WERI-Rb-1 (cell line): ENCODE measurements around the gene IGF2BP3.
A peak's percentile ranks its signal among the peaks of the same experiment; 100 is the strongest.
"Not testable (repeated sequence)": the region's sequence is repeated elsewhere in the genome, so short reads cannot be mapped to it uniquely, and the experiment has no call there.

Source experiments
- DNase-seq: peaks from one replicate; pipeline ENCODE4 v3.0.0-alpha.2; 2020
- H3K27ac ChIP-seq: fragments of 250-450 bp; sonication (Bioruptor Pico); 2 replicates; pipeline ENCODE4 v1.5.1; 2020; ENCODE audit warnings: mild to moderate bottlenecking, moderate library complexity
- H3K27me3 ChIP-seq: fragments of 250-450 bp; sonication (Bioruptor Pico); 2 replicates; pipeline ENCODE4 v1.5.1; 2021; ENCODE audit warnings: mild to moderate bottlenecking, low read depth, moderate library complexity; ENCODE audit not compliant: insufficient read depth, severe bottlenecking
- H3K36me3 ChIP-seq: fragments of 250-450 bp; sonication (Bioruptor Pico); 2 replicates; pipeline ENCODE4 v1.5.1; 2020; ENCODE audit warnings: mild to moderate bottlenecking, moderate library complexity
- H3K4me3 ChIP-seq: 2 replicates; pipeline ENCODE4 v1.5.1; 2011; ENCODE audit warnings: low read depth, mild to moderate bottlenecking, control low read depth, low read length
- H3K9me3 ChIP-seq: fragments of 250-450 bp; sonication (Bioruptor Pico); 2 replicates; pipeline ENCODE4 v1.5.1; 2021; ENCODE audit warnings: mild to moderate bottlenecking, moderate library complexity; ENCODE audit not compliant: severe bottlenecking
- TF ChIP-seq, protein P1 (sequence below): IDR thresholded peaks from 2 replicates; pipeline ENCODE4 v1.5.1; 2011; ENCODE audit warnings: low read depth, mild to moderate bottlenecking, control low read depth, inconsistent platforms, low read length

Gene IGF2BP3

DNA sequence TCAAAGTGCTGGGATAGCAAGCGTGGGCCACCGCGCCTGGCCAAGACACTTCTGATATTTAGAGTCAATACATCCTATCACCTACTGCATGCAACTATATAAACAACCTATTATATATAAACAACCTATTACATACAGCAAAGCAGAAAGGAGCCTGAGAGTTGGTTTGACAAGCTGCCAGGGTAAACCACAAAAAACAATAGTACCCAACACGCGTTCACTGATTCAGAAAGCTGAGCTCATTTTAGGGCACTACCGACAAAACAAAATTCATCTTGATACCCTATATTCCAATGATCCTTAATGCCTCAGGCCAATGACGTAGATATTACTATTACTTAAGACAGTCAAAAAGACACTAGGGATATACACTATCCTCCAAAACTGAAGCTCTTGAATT lies 154.9 kb downstream of the IGF2BP3 start:
- Histone ChIP-seq H3K36me3 (peaks cover 61% of the 10 kb centered on the region), H3K27ac (no peak overlapping the region), H3K4me3 (no peak overlapping the region), H3K27me3 (no peaks in the 10 kb centered on the region), H3K9me3 (no peaks in the 10 kb centered on the region)
- no peak for DNase-seq
- TF ChIP-seq, protein P1, sequence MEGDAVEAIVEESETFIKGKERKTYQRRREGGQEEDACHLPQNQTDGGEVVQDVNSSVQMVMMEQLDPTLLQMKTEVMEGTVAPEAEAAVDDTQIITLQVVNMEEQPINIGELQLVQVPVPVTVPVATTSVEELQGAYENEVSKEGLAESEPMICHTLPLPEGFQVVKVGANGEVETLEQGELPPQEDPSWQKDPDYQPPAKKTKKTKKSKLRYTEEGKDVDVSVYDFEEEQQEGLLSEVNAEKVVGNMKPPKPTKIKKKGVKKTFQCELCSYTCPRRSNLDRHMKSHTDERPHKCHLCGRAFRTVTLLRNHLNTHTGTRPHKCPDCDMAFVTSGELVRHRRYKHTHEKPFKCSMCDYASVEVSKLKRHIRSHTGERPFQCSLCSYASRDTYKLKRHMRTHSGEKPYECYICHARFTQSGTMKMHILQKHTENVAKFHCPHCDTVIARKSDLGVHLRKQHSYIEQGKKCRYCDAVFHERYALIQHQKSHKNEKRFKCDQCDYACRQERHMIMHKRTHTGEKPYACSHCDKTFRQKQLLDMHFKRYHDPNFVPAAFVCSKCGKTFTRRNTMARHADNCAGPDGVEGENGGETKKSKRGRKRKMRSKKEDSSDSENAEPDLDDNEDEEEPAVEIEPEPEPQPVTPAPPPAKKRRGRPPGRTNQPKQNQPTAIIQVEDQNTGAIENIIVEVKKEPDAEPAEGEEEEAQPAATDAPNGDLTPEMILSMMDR, result no peak

DNA sequence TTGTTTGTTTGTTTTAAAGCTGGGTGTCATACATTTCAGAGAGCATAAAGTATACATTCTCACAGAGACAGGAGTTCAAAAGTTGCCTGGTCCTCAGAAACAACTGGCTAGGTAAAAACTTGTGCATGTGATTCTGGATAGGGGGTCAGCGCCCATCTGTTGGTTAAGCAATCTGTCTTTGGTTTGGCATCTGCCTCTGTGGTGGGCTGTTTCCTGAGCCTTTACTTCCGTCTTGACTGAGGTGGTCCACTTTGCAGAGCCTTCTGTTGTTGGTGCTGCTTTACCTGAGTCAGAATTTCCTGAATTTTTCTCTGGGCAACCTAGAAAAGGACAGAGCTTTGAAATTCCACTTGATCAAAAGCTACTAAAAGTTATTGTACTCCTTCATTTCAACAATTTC lies 158.2 kb downstream of the IGF2BP3 start:
- H3K27ac ChIP-seq, DNase-seq: not testable (repeated sequence)
- H3K36me3 ChIP-seq, result peaks cover 63% of the 10 kb centered on the region

DNA sequence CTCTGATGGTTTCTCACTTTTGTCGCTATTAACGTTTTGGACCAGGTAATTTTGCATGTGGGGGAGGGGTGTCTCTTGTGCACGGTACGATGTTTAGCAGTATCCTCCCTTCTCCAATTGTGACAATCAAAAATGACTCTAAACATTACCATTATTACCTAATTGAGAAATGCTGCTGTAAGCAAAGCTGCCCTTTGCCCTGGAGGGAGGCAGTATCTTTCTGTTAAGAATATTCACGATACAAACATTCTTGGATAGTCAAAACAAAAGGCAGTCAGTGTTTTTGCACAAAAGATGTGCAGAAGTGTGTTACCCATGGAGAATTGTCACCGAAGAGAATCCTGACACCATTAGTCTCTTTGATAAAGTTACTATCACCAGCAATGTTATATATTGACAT lies 161.5 kb downstream of the IGF2BP3 start:
- Histone ChIP-seq H3K36me3 (peaks cover 65% of the 10 kb centered on the region), H3K27ac (no peak overlapping the region), H3K9me3 (no peaks in the 10 kb centered on the region), H3K27me3 (no peaks in the 10 kb centered on the region), H3K4me3 (no peak overlapping the region)
- TF ChIP-seq, protein P1, result no peak
- no peak for DNase-seq

More for the DNA sequence above, 158.2 kb downstream of the IGF2BP3 start:
- not testable (repeated sequence) for H3K27me3 ChIP-seq, H3K9me3 ChIP-seq, H3K4me3 ChIP-seq

DNA sequence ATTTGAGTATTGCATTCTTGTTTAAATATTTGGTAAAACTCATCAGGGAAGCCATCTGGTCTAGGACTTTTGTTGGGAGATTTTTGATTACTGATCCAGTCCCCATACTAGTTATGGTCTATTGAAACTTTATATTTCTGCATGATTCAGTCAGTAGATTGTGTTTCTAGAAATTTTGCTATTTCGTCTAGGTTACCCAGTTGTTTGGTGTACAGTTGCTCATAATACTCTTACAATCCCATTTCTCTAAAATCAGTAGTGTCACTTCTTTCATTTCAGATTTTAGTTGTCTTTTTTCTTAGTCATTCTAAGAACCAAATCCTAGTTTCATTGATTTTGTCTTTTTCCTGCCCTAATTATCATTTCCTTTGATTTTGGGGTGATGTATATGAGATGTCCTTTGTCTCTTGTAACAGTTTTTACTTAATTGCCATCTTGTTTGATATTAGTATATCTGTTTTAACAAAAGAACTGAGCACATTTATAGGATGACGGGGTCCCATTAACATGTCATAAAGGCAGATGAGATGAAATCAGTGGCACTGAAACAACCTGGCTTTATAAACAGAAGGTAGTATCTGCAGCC lies 163.3 kb downstream of the IGF2BP3 start:
- no peak for DNase-seq
- Histone ChIP-seq H3K4me3 (no peak overlapping the region), H3K27ac (no peak overlapping the region), H3K9me3 (no peaks in the 10 kb centered on the region), H3K36me3 (peaks cover 66% of the 10 kb centered on the region), H3K27me3 (no peaks in the 10 kb centered on the region)
- TF ChIP-seq, protein P1, result no peak

DNA sequence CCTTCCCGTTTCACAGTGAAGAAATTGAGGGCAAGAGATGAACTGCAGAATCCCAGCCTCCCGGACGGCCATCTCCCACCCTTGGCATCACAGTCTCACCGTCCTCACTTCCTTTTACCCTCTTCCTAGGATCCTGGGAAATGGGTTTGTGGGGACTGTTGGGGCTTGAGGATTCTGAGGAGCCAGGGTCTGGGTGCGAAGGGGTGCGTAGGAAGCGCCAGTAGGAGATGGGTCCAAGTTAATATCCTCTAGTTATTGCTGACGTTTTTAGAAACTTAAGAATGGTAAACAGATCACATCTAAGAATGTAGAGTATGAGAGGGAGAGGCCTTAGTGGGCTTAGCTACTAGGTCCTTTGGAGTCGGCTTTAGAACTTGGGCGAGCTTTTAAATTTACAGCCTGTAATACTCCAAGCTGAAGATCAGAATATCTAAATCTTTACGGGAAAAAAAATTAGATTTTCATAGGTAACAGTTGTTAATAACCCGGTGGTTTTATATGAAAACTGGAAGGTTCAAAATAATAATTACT lies 170.5 kb downstream of the IGF2BP3 start:
- H3K27ac ChIP-seq, result peak overlapping the region; percentile 93
- peak; percentile 14 for DNase-seq

DNA sequence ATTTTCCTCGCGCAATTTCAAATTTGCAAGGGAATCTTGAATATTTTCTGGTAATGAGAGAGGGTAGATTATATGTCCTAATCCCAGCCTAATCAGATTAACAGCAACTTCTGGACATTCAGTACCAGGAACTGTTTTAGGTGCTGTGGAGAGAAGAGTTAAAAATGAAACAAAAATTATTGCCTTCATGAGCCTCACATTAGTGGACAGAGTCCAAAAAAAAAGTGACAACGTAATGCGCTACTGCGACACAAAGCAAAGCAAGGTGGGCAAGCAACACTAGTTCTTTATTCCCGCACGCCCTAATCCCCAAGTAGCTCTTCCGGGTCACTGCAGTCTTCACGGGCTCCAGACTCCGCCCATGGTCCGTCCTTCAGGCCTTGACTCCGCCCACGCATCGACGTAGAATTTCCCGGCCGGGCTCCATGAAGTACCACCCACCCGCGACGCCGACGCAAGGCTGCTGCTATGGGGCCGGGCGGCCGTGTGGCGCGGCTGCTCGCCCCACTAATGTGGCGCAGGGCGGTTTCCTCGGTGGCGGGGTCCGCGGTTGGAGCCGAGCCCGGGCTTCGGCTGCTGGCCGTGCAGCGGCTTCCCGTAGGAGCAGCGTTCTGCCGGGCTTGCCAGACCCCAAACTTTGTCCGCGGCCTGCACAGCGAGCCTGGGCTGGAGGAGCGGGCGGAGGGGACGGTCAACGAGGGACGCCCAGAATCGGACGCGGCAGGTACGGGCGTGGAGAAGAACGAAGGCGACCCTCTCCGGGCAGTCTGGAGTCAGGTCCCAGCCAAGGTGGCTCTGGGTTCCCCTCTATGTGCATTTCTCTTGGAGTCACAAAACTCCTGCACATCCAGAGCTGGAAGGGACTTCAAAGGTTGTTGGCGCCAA lies 171.2 kb downstream of the IGF2BP3 start, which contains the start of gene MALSU1:
Gene MALSU1 (plus strand): TSS at position 455 of the 885 bp plus-strand sequence. CDS start 14 bp downstream, at position 469.
- TF ChIP-seq, protein P1, result no peak
- DNase-seq, result peak; percentile 97
- Histone ChIP-seq H3K27me3 (no peaks in the 10 kb centered on the region), H3K9me3 (no peaks in the 10 kb centered on the region), H3K27ac (peak within 1 kb of the TSS; percentile 93), H3K36me3 (peaks cover 40% of the 10 kb centered on the region), H3K4me3 (peak within 1 kb of the TSS; percentile 97)

More for the DNA sequence above, 170.5 kb downstream of the IGF2BP3 start:
- TF ChIP-seq, protein P1, result no peak
- Histone ChIP-seq H3K9me3 (no peaks in the 10 kb centered on the region), H3K4me3 (peak overlapping the region; percentile 97), H3K27me3 (no peaks in the 10 kb centered on the region), H3K36me3 (peaks cover 47% of the 10 kb centered on the region)
